SK-N-SH treated with all-trans-retinoic acid at 6 μM for 48 hours (cell line): Measurements from ENCODE around the gene TTC23.

Experiments used
- ATAC-seq: fragments of 200-7000 bp; cut with Tn5 transposase; 3 replicates; pipeline ENCODE4 v1.9.1; 2020; ENCODE audit warnings: mild to moderate bottlenecking, moderate library complexity
- ARNTL ChIP-seq: fragments of 450-650 bp; formaldehyde crosslinking; IDR thresholded peaks from 2 replicates; pipeline ENCODE4 v1.5.0; 2020; ENCODE audit warnings: low read depth, mild to moderate bottlenecking, moderate library complexity, borderline replicate concordance
- BACH2 ChIP-seq: fragments of 250-450 bp; sonication (Bioruptor Pico); IDR thresholded peaks from 2 replicates; pipeline ENCODE4 v1.9.0; 2021; ENCODE audit warnings: mild to moderate bottlenecking, borderline replicate concordance
- CREB5 ChIP-seq: fragments of 250-450 bp; sonication (Bioruptor Pico); IDR thresholded peaks from 2 replicates; pipeline ENCODE4 v1.5.1; 2020; ENCODE audit warnings: low read depth, mild to moderate bottlenecking, moderate library complexity
- CSDC2 ChIP-seq: fragments of 250-450 bp; sonication (Bioruptor Pico); IDR thresholded peaks from 2 replicates; pipeline ENCODE4 v1.5.0; 2020; ENCODE audit warnings: mild to moderate bottlenecking, moderate library complexity
- ESRRG ChIP-seq: fragments of 250-450 bp; sonication (Bioruptor Pico); IDR thresholded peaks from 2 replicates; pipeline ENCODE4 v1.6.1; 2021; ENCODE audit warnings: mild to moderate bottlenecking
- ISL1 ChIP-seq: fragments of 250-450 bp; sonication (Bioruptor Pico); IDR thresholded peaks from 2 replicates; pipeline ENCODE4 v2.1.2; 2022; ENCODE audit warnings: mild to moderate bottlenecking, moderate library complexity
- PPARA ChIP-seq: fragments of 250-450 bp; sonication (Bioruptor Pico); IDR thresholded peaks from 2 replicates; pipeline ENCODE4 v1.5.0; 2020; ENCODE audit warnings: mild to moderate bottlenecking, borderline replicate concordance
- SNAI2 ChIP-seq: fragments of 250-450 bp; sonication (Bioruptor Pico); IDR thresholded peaks from 2 replicates; pipeline ENCODE4 v1.5.0; 2020; ENCODE audit warnings: mild to moderate bottlenecking, moderate library complexity
- TCF4 ChIP-seq: fragments of 250-450 bp; sonication (Bioruptor Pico); IDR thresholded peaks from 2 replicates; pipeline ENCODE4 v1.8.0; 2021; ENCODE audit warnings: mild to moderate bottlenecking, moderate library complexity, borderline replicate concordance
- TOX ChIP-seq: fragments of 250-450 bp; sonication (Bioruptor Pico); IDR thresholded peaks from 2 replicates; pipeline ENCODE4 v1.8.0; 2021; ENCODE audit warnings: mild to moderate bottlenecking, moderate library complexity, borderline replicate concordance
- TSHZ2 ChIP-seq: fragments of 250-450 bp; sonication (Bioruptor Pico); IDR thresholded peaks from 2 replicates; pipeline ENCODE4 v1.5.0; 2020; ENCODE audit warnings: mild to moderate bottlenecking, moderate library complexity
- ZC3H10 ChIP-seq: fragments of 250-450 bp; sonication (Bioruptor Pico); IDR thresholded peaks from 2 replicates; pipeline ENCODE4 v1.5.1; 2021; ENCODE audit warnings: mild to moderate bottlenecking, moderate library complexity
- ZFP3 ChIP-seq: fragments of 250-450 bp; sonication (Bioruptor Pico); IDR thresholded peaks from 2 replicates; pipeline ENCODE4 v1.5.0; 2020; ENCODE audit warnings: mild to moderate bottlenecking, moderate library complexity
- ZFP30 ChIP-seq: fragments of 450-650 bp; formaldehyde crosslinking; IDR thresholded peaks from 2 replicates; pipeline ENCODE4 v1.5.0; 2022; ENCODE audit warnings: mild to moderate bottlenecking, moderate library complexity
- ZNF565 ChIP-seq: fragments of 450-650 bp; formaldehyde crosslinking; conservative IDR thresholded peaks from 2 replicates; pipeline ENCODE4 v1.5.0; 2020; ENCODE audit warnings: low read depth, mild to moderate bottlenecking, moderate library complexity
- ZNF70 ChIP-seq: fragments of 450-650 bp; formaldehyde crosslinking; IDR thresholded peaks from 2 replicates; pipeline ENCODE4 v1.5.0; 2020; ENCODE audit warnings: mild to moderate bottlenecking, moderate library complexity
- ZNF8 ChIP-seq: fragments of 450-650 bp; formaldehyde crosslinking; IDR thresholded peaks from 2 replicates; pipeline ENCODE4 v1.5.0; 2020; ENCODE audit warnings: mild to moderate bottlenecking, moderate library complexity
- TF ChIP-seq, protein P1 (sequence below): fragments of 250-450 bp; sonication (Bioruptor Pico); IDR thresholded peaks from 2 replicates; pipeline ENCODE4 v1.8.0; 2020; ENCODE audit warnings: mild to moderate bottlenecking, moderate library complexity, borderline replicate concordance
- TF ChIP-seq, protein P2 (sequence below): fragments of 250-450 bp; sonication (Bioruptor Pico); IDR thresholded peaks from 2 replicates; pipeline ENCODE4 v1.5.1; 2021; ENCODE audit warnings: mild to moderate bottlenecking, moderate library complexity

TTC23 gene

DNA sequence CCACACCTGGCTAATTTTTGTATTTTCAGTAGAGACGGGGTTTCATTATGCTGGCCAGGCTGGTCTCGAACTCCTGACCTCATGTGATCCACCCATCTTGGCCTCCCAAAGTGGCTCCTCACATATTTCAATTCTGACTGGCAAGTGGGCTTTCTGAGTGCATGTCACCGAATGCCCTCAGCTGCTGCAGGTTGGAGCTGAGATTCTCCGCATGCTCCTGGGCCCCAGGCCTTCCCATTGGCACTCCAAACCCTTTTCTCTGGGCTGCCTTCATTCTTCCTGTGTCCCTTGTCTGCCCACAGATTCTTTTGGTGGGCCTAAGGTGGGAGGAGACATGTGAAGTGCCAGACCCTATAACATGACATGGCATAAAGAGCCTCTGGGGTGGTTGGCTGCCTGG lies 77.2 kb downstream of the TTC23 start:
- ATAC-seq: no peak
- no peak for TF ChIP-seq ZNF8
- no peak for TF ChIP-seq ESRRG (CRISPR knock-in tag)
- no peak for TF ChIP-seq TCF4
- no peak for TF ChIP-seq PPARA (CRISPR knock-in tag)
- no peak for TF ChIP-seq CREB5

DNA sequence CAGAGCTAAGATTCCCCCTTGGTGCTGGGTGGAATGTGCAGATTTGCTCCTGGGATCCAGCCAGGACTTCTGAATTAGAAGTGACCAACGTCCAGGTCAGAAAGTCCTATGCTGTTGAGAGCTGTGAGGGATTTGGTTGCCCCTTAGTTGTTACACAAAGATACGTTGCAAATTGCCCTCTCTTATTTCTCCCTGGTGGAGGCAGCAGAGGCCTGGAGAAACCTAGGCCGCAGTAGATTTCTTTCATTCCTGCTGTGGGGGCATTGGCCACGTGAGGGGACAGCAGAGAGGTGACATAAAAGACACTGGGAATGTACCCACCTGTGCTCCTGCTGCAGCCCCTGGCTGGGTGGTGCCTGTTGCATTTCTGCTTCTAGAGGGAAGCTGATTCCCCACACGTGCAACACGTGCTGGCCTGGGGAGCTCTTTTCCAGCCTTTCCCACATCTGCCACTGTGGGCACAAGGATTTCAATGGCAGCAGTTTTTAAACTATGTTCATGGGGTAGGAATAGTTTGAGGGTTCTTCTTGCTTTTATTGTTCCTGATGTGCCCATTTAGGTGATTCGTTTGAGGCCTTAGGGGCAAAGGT lies 78.8 kb downstream of the TTC23 start:
- ATAC-seq: peak; percentile 12; the same call in 1 of the 3 replicates

GRCh38 chr15:99169769-99170311 lies 79.5 kb downstream of the TTC23 start:
- TF ChIP-seq ZC3H10 (CRISPR knock-in tag) (no peak), ZNF8 (no peak), ZFP3 (CRISPR knock-in tag) (no peak), ISL1 (no peak; the same call in 1 of the 2 replicates), ARNTL (CRISPR knock-in tag) (no peak), ZNF70 (CRISPR knock-in tag) (no peak), BACH2 (CRISPR knock-in tag) (no peak), ZNF565 (CRISPR knock-in tag) (no peak), TSHZ2 (CRISPR knock-in tag) (no peak), ZFP30 (CRISPR knock-in tag) (no peak), CSDC2 (CRISPR knock-in tag) (no peak), TOX (CRISPR knock-in tag) (no peak), SNAI2 (CRISPR knock-in tag) (no peak), TCF4 (no peak)
- TF ChIP-seq, protein P1, sequence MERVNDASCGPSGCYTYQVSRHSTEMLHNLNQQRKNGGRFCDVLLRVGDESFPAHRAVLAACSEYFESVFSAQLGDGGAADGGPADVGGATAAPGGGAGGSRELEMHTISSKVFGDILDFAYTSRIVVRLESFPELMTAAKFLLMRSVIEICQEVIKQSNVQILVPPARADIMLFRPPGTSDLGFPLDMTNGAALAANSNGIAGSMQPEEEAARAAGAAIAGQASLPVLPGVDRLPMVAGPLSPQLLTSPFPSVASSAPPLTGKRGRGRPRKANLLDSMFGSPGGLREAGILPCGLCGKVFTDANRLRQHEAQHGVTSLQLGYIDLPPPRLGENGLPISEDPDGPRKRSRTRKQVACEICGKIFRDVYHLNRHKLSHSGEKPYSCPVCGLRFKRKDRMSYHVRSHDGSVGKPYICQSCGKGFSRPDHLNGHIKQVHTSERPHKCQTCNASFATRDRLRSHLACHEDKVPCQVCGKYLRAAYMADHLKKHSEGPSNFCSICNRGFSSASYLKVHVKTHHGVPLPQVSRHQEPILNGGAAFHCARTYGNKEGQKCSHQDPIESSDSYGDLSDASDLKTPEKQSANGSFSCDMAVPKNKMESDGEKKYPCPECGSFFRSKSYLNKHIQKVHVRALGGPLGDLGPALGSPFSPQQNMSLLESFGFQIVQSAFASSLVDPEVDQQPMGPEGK (CRISPR knock-in tag): no peak
- TF ChIP-seq, protein P2, sequence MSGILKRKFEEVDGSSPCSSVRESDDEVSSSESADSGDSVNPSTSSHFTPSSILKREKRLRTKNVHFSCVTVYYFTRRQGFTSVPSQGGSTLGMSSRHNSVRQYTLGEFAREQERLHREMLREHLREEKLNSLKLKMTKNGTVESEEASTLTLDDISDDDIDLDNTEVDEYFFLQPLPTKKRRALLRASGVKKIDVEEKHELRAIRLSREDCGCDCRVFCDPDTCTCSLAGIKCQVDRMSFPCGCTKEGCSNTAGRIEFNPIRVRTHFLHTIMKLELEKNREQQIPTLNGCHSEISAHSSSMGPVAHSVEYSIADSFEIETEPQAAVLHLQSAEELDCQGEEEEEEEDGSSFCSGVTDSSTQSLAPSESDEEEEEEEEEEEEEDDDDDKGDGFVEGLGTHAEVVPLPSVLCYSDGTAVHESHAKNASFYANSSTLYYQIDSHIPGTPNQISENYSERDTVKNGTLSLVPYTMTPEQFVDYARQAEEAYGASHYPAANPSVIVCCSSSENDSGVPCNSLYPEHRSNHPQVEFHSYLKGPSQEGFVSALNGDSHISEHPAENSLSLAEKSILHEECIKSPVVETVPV (CRISPR knock-in tag): no peak
- ATAC-seq: peak; percentile 76

More for the DNA sequence above, 78.8 kb downstream of the TTC23 start:
- no peak for TF ChIP-seq SNAI2 (CRISPR knock-in tag)
- no peak for TF ChIP-seq ISL1
- TF ChIP-seq TCF4: no peak
- TF ChIP-seq, all 23 proteins: peak for 0

- no peak for TF ChIP-seq CREB5
- no peak for TF ChIP-seq CSDC2 (CRISPR knock-in tag)
- TF ChIP-seq BACH2 (CRISPR knock-in tag): no peak
- TF ChIP-seq, protein P2 (CRISPR knock-in tag): no peak
- ATAC-seq: no peak; the same call in 2 of the 3 replicates
Measured at GRCh38 chr15:99168601-99169580, 80.5 kb downstream of the TTC23 start.
